ENCODE results near the gene DNM3.

DNM3 gene

DNA sequence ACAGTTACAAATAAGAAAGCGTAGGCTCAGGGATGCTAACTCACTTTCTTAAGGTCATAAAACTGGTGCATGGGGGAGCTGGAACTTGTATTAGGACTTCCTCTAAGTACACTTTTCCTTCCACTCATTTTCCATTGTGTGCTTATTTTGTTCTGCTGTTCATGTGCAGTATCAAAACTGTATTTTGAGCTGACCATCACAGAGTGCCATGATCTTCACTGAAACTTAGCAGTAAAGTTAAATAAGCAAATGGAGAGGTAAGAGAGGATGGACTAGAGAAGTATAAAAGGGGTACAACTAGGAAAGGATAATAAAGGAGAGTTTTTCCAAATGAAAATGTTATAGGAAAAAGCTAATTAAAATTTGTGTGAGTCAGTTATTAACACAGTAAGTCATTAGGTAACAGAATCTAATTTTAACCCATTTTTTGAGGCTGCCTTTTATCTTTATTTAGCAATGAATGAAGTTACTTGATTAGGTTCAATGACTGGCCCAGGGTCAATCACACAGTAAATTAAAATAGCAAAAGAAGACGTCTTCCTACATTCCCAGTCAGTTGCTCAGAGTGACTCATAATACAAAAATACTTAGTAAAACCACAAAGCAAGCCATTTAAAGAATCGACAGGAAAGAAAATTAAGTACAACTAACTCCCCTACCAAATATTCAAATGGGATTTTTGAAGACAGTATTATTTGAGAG lies 413.4 kb downstream of the DNM3 start:
- no peak for DNase-seq

DNA sequence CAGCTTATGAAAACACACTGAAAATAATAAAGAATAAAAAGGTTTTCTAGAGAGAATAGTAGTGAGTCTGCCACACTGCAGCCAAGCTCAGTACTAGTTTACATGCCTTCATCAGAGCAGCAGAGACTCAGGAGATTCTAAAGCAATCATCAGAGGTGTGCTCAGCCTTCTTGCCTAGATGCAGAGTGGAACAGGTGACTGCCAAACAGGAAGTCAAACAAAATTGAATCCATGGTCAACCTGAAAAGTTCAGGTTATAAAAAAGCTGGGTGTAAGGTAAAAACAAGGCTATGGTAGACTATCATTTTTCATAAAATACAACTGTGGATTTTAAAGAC lies 413.9 kb downstream of the DNM3 start:
- no peak for DNase-seq

DNA sequence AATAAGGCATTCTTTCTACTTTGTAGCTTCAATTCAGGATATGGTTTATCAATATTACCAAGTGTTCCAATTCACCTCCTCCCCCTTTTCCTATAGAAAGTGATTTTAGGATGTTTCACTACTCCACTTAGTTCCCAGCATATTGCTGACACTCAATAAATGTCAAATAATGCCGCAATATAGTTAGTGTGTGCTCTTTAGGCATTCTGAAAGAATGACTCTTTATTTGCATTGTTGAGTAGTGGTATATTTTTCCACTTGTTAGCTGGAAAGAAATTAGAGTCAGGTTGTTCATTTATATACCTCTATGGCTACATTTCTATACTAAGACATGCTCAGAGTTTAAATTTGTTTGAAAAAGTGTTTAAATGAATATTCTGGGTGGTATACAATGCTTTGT lies 424.6 kb downstream of the DNM3 start:
- DNase-seq = no peak

DNA sequence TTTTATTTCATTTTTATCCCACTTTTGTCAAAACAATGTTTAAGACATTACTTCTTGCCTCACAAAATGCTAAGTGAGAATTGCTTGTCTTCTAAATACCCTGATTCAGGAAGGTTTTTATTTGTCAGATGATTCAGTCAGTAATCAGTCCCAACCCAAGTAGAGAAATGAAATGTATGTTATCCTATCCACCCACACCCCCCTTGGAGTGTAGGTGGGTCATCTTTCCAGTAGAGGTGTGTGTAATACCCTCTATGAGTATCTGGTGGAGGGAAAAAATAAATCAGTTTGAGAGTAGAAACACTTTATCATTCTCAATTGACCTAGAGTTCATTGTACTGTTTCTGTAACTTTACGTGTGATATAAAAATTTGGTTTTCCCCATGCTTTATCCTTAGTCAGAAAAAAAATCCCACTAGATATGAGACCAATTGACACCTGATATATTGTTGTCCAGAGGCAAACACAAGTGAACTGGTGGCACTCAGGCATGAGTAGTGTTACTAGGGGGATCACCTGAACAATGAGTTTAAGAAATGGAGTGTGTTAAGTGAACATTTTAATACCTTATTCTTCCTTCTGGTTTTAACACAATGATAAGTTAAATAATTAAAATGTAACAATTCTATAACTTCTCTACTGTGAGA lies 425.4 kb downstream of the DNM3 start:
- no peak for DNase-seq

- DNase-seq = no peak
Measured at GRCh38 chr1:172268237-172268636, 426.9 kb downstream of the DNM3 start.

GRCh38 chr1:172269084-172269483 lies 427.8 kb downstream of the DNM3 start:
- DNase-seq = no peak

DNA sequence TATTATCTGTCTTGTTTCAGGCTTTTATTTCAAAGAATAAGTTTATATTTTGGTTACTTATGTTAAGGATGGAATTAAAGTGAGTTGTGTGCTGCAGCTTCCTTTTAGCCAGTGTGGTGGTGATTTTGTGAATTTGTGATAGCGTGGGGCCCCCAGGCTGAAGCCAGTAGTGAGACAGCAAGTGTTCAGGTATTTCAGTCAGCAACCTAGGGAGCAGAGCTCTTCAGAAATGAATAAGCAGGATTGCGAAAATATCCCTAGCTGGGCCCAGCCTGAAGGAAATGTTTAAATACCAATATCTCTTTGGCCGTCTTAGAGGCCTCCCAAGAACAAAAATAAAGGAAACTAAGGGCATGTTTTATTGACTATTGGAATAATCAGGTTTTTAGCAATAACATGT lies 428.3 kb downstream of the DNM3 start:
- DNase-seq = no peak

- DNase-seq = no peak
Measured at GRCh38 chr1:172270605-172271004, 429.3 kb downstream of the DNM3 start.

DNA sequence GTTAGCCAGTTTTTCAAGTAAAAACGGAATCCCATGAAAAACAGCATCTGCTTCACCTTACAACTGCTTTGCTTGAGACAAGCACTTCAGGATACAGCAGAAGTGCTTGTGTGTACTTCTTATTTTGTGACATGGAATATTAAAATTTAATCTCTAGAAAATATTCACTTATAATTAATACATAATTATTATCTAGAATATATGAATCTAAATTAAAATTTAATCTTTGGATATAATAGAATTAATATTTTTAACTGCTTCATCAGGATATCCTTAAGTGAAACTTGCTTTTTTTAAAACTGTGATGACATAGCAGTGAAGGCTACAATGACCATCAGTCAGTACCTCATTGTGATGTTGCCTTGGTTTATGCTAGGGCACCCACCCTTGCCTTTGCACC lies 430.8 kb downstream of the DNM3 start:
- DNase-seq = no peak

DNA sequence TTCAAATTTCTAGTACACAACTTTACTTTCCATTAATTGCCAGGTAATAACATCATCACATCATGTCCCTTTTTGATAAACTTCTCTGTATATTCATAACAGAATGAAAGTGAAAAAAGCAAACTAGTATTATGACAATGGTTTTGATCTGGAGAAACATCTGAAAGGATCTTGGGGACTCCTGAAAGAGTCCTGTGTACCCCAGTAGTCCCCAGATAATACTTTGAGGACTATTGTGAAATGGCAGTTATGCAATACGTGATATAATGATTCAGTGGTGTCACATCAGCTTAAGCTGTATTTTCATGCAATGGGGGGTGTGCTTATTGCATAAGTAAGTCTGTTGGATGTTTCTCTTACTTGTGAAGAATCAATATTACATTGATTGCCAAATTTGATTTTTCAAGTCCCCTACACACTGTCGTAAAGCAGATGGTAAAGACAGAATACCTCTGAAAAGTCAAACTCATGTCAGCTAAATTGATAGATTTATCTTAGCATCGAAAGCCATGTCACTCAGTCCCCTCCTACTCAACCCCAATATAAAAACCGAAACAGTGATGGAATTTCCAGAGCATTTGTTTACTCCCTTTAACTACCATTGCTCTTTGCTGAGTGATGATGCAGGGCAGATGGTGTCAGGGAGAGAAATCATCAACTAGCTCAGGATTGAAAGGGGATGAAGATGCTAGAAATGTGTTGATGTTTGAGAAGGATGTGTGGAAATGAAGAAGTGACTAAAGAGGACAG lies 432.5 kb downstream of the DNM3 start:
- no peak for DNase-seq

DNA sequence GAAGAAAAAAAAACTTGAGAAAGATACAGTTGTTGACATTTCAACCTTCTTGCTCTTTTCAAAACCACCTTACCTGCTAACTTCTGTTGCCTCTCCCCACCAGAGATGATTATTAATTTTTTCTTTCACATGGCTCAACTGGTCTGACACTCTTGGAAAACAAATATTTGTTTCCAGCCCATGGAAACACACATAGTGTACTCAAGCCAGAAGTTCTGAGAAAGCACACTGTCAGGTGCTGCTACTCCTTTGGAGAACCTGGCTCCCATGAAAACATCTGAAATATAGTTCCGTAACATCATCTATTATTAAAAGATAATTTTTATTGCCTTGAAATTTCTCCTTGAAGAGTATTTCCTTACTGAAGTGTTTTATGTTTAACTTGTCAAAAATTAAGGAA lies 434.2 kb downstream of the DNM3 start:
- no peak for DNase-seq

DNA sequence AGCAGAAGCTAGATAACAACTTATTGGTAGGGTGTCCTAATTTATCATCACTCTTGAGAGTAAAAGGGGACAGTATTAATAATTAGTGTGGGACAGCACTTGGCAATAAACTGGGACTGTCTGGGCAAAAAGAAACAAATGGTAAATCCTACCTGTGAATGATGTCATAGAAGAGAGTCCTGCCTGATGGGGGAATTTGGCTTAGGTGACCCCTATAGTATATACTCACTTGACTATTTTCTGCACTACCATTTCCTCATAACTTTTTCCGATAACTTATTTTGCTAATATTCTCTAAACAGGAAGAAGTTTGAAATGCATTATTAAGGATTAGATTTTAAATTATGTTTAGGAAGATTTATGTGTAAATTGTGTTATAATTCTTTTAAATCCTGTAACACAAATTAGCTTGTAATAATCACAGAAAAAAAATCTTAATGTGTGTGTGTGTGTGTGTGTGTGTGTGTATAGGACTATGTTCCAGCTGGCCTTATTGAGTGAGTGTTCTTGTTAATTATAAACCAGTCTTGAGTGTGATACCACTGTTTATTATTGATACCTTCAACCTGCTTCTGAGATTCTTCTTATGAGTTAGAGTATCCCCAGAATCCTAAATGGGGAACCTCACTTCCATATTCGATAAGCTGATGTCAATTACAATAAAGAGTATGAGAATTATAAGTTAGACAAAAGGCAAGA lies 435.0 kb downstream of the DNM3 start:
- no peak for DNase-seq

- DNase-seq = no peak
Measured at GRCh38 chr1:172277275-172277674, 436.0 kb downstream of the DNM3 start.

DNA sequence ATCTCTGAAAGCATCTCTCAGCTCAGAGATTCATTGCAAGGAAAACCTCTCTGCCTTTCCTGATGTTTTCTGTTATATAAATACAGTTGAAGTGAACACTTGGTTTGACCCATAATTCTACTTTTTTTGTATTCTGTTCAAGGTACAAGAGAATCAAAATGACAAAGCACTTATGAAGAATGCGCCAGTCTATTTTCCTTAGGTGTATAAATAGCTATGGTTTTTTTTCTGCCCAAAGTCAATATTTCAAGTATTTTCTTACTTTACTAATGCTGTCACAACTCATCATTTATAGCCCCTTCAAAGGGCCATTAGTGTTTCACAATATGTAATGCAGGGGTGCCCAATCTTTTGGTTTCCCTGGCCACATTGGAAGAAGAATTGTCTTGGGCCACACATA lies 436.7 kb downstream of the DNM3 start:
- no peak for DNase-seq

- no peak for DNase-seq
Measured at GRCh38 chr1:172278478-172278877, 437.2 kb downstream of the DNM3 start.

- DNase-seq = no peak
Measured at GRCh38 chr1:172279939-172280636, 438.8 kb downstream of the DNM3 start.

- no peak for DNase-seq
Measured at GRCh38 chr1:172283766-172284165, 442.5 kb downstream of the DNM3 start.

DNA sequence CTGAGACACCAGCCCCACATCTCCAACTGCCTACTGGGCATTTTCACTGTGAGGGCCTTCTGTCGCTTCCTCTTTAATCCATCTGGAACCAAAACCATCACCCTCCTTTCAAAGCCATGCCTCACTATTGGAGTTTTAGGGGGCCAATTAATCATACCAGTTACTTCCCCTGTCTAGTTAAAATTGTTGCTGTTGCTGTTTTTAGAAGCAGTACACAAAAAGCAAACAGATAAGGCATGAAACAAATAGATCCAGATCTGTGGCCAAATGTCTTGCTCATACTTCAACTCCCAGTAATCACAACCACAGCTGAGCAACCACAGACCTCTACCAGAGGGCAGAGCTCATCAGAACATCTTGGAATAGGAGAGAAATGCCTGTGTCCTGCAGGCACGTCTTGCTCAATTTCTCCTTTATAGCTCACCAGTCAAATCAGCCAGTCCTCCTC lies 445.4 kb downstream of the DNM3 start:
- no peak for DNase-seq

GRCh38 chr1:172287208-172287607 lies 445.9 kb downstream of the DNM3 start:
- DNase-seq = no peak

GRCh38 chr1:172288581-172288980 lies 447.3 kb downstream of the DNM3 start:
- no peak for DNase-seq

GRCh38 chr1:172289448-172289847 lies 448.1 kb downstream of the DNM3 start:
- no peak for DNase-seq

GRCh38 chr1:172292840-172293239 lies 451.5 kb downstream of the DNM3 start:
- DNase-seq = no peak

DNA sequence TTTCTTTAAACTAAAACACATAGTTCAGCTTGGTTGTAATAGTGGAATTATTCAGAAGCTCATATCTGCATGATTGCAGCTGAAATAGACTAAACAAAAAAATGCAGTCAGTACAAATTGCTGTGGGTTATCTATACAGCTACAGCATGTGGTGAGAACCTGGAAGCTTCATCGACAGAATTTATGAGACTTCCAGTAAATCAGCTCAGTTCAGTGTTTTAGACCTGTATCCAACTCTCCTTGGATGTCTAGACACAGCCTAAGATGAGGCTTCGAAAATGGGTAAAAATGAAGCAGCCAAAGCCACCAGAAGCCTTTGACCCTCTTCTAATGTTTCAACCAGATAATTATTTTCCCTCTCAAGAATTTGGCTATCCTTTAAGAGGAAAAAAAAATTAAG lies 452.1 kb downstream of the DNM3 start:
- no peak for DNase-seq

All from NCI-H1417 treated with DMSO at 0.1 percent for 48 hours (cell line).